Measurements from ENCODE around the gene SNRPA1. TPM values are rescaled to one million over a fixed set of nuclear protein-coding genes. Genes with fewer than 3 reads are reported as not detected.
A peak's percentile ranks its signal among the peaks of the same experiment; 100 is the strongest.

SNRPA1 gene
- total and polyA plus RNA-seq, 9 of the 15 experiments (the other 6 are each of a cell fraction or from before 2014, with no cell fraction given) = 62.7 to 245 (median 189) TPM

GRCh38 chr15:101251830-101252820, 42.9 kb downstream of the SNRPA1 start, which contains the start of gene CHSY1 (continued):
- TF ChIP-seq CTCF (IDR thresholded peaks at IDR 0.05 in 2 of 3, conservative IDR thresholded peaks at IDR 0.05 in 1 of 3; ENCODE audit: insufficient read depth in 2 of 3, low read depth in 1 of 3, low read length in 3 of 3) = peak in 2 of 3 experiments; percentile 42 to 46; a peak in 3 of 6 replicates
- no peak for TF ChIP-seq BACH1 (tag; IDR thresholded peaks at IDR 0.05)
- TF ChIP-seq TOE1 (IDR thresholded peaks at IDR 0.05; ENCODE audit: borderline replicate concordance) = 0 out of 2 replicates have a peak, but pooled peaks have one; percentile 17
- TF ChIP-seq TOE1 (CRISPR knock-in tag; IDR thresholded peaks at IDR 0.05; ENCODE audit: borderline replicate concordance, low read depth) = no peak
- peak; percentile 94 for TF ChIP-seq CTBP1 (IDR thresholded peaks at IDR 0.05; ENCODE audit: borderline replicate concordance)
- TF ChIP-seq CBFA2T2 (conservative IDR thresholded peaks at IDR 0.05) = no peak
- peak; percentile 92 for TF ChIP-seq ZNF407 (IDR thresholded peaks at IDR 0.05; ENCODE audit: low read depth)
- no peak for TF ChIP-seq DEAF1 (CRISPR knock-in tag; IDR thresholded peaks at IDR 0.05)
- peak; percentile 71 for TF ChIP-seq TBP (optimal IDR thresholded peaks at IDR 0.05; ENCODE audit: low read depth, low read length)
- peak; percentile 90 for TF ChIP-seq RBFOX2 (IDR thresholded peaks at IDR 0.05; ENCODE audit: low read depth, low read length)
- TF ChIP-seq THAP12 (CRISPR knock-in tag; IDR thresholded peaks at IDR 0.05) = 0 out of 2 replicates have a peak, but pooled peaks have one; percentile 47

All from K562 (cell line).